OCI-LY1 (cell line): ENCODE results near the gene FGD4.

ENCODE experiments used
- CTCF ChIP-seq: fragments of 200-600 bp; sonication (generic), shearing (Covaris generic); IDR thresholded peaks from 2 replicates; pipeline ENCODE4 v1.5.1; 2017; ENCODE audit warnings: mild to moderate bottlenecking, antibody characterized with exemption, low read length, moderate library complexity, mixed read lengths
- EZH2 ChIP-seq: fragments of 200-600 bp; sonication (generic), shearing (Covaris generic); IDR thresholded peaks from 2 replicates; pipeline ENCODE4 v1.8.0; 2017; ENCODE audit warnings: borderline replicate concordance, mixed run types, mild to moderate bottlenecking, antibody characterized with exemption, low read length, moderate library complexity, mixed read lengths

GRCh38 chr12:32382226-32382625, 17.1 kb upstream of the FGD4 start:
- no peak for TF ChIP-seq CTCF
- no peak for TF ChIP-seq EZH2
